H1 (cell line): ENCODE results near the gene CFAP141. TPM values are rescaled to one million over a fixed set of nuclear protein-coding genes. Genes with fewer than 3 reads are reported as not detected.

ENCODE experiments used
- CEBPB ChIP-seq: IDR thresholded peaks from 2 replicates; pipeline ENCODE4 v1.6.1; 2012; ENCODE audit warnings: low read depth, low read length
- polyA plus RNA-seq, 7 experiments: library from polyadenylated mRNA; depleted of rRNA in 3 of 7; stranded (reverse) in 5 of 7; unstranded in 2 of 7; fragments of >200 nt in 5 of 7; fragments of 200-250 nt in 2 of 7; gene quantifications; 1 replicate in 5 of 7; 2 replicates in 1 of 7; 4 replicates in 1 of 7; pipeline versions ENCODE4 v1.2.1 to v1.2.3, GENCODE V29; 2011 to 2013; ENCODE audit warnings: missing spikeins in 2 of 7, mixed read lengths in 2 of 7
- total RNA-seq: library from RNA; stranded (reverse); fragmentation: NEBNext Ultra II Directional; extraction: Animal tissue kit (Norgen Biotek cat#: 25700); gene quantifications from 2 replicates; pipeline ENCODE4 v1.2.1, GENCODE V29; 2021

Gene CFAP141
- total and polyA plus RNA-seq, 2 of the 8 experiments (the other 6 are each of a cell fraction or from before 2014, with no cell fraction given): not detected

DNA sequence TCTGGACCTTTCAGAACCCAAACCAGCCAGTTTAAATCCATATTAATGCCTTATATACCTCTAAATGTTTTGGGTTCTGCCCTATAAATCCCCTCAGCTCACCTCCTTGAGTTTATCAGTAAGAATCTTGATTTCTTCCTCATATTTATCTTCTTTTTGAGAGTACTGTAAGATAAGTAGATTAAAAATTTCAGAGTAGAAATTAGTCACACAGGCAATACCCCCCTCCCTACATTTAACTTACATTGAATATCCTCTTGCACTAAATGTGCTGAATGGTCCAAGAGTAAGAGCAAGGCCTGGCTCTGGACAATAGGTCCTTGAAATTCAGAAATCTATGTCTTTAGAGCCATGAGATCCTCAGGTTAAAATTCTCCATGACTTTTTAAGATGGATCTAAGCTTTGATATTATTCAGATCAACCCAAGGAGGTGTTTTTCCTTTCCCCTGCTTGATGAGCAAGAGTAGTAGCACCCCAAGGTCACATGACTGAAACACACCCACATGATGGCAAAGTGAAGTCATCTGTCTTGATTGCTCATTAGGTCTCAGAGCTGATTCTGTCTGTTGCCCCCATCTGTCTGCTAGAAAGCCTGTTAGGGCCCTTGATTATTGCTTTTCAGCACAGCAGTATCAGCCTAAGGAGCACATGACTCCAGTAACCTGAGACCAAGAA is 35.4 kb downstream of the CFAP141 start (continued):
- TF ChIP-seq CEBPB: no peak
